HFFc6 (cell line): ENCODE data around the gene PML. TPM values are rescaled to one million over a fixed set of nuclear protein-coding genes. Genes with fewer than 3 reads are reported as not detected.

ENCODE experiments used
- DNase-seq: peaks from one replicate; pipeline ENCODE4 v3.0.0-alpha.2; 2018
- H3K27ac Mint-ChIP-seq: 2 replicates; pipeline ENCODE4 v1.8.0; 2020; ENCODE audit warnings: mild to moderate bottlenecking, mixed read lengths
- H3K27me3 Mint-ChIP-seq: 2 replicates; pipeline ENCODE4 v1.8.0; 2021; ENCODE audit warnings: mild to moderate bottlenecking, moderate library complexity, mixed read lengths; ENCODE audit not compliant: insufficient read depth
- H3K36me3 Mint-ChIP-seq: 2 replicates; pipeline ENCODE4 v1.8.0; 2021; ENCODE audit warnings: low read depth, mixed read lengths
- H3K4me1 Mint-ChIP-seq: 2 replicates; pipeline ENCODE4 v1.8.0; 2020; ENCODE audit warnings: low read depth, mixed read lengths
- H3K4me3 Mint-ChIP-seq: 2 replicates; pipeline ENCODE4 v1.8.0; 2020; ENCODE audit warnings: mild to moderate bottlenecking, moderate library complexity, mixed read lengths
- H3K9me3 Mint-ChIP-seq: 2 replicates; pipeline ENCODE4 v1.8.0; 2020; ENCODE audit warnings: mild to moderate bottlenecking, mixed read lengths
- CTCF ChIP-seq: fragments of 200-600 bp; sonication (generic); IDR thresholded peaks from 2 replicates; pipeline ENCODE4 v1.5.0; 2021; ENCODE audit warnings: antibody characterized with exemption, mild to moderate bottlenecking
- total RNA-seq, 6 experiments: library from RNA; stranded (reverse); fragmentation: NEBNext Ultra II Directional; extraction: Animal tissue kit (Norgen Biotek cat#: 25700); gene quantifications; 2 replicates in 1 of 6; 3 replicates in 5 of 6; pipeline ENCODE4 v1.2.3, GENCODE V29; 2021

Gene PML
- total RNA-seq, 6 experiments from 2014 or later, result 45.2 to 51.8 (median 47.5) TPM

- TF ChIP-seq CTCF, result peak; percentile 26
- peak overlapping the region; percentile 94 for H3K27ac Mint-ChIP-seq
- peaks cover 4% of the 10 kb centered on the region for H3K27me3 Mint-ChIP-seq
- H3K36me3 Mint-ChIP-seq, result peaks cover 25% of the 10 kb centered on the region
- peak overlapping the region; percentile 78 for H3K4me3 Mint-ChIP-seq
- H3K9me3 Mint-ChIP-seq, result peaks cover 5% of the 10 kb centered on the region
- peaks cover 62% of the 10 kb centered on the region for H3K4me1 Mint-ChIP-seq
- peak; percentile 93 for DNase-seq
Observed at GRCh38 chr15:74040109-74040850, 45.8 kb downstream of the PML start.

GRCh38 chr15:74041311-74041756 is 46.8 kb downstream of the PML start:
- Mint-ChIP-seq H3K4me3 (no peak overlapping the region), H3K4me1 (peaks cover 62% of the 10 kb centered on the region), H3K9me3 (peaks cover 5% of the 10 kb centered on the region), H3K27me3 (peaks cover 4% of the 10 kb centered on the region), H3K36me3 (peaks cover 25% of the 10 kb centered on the region), H3K27ac (peak overlapping the region; percentile 94)
- no peak for DNase-seq
- no peak for TF ChIP-seq CTCF

- peaks cover 5% of the 10 kb centered on the region for H3K9me3 Mint-ChIP-seq
- H3K4me1 Mint-ChIP-seq, result peaks cover 58% of the 10 kb centered on the region
- peak overlapping the region; percentile 43 for H3K27ac Mint-ChIP-seq
- peaks cover 21% of the 10 kb centered on the region for H3K36me3 Mint-ChIP-seq
- peaks cover 4% of the 10 kb centered on the region for H3K27me3 Mint-ChIP-seq
- DNase-seq, result no peak
- TF ChIP-seq CTCF, result no peak
- H3K4me3 Mint-ChIP-seq, result no peak overlapping the region
Observed at GRCh38 chr15:74041777-74042435, 47.4 kb downstream of the PML start.

DNA sequence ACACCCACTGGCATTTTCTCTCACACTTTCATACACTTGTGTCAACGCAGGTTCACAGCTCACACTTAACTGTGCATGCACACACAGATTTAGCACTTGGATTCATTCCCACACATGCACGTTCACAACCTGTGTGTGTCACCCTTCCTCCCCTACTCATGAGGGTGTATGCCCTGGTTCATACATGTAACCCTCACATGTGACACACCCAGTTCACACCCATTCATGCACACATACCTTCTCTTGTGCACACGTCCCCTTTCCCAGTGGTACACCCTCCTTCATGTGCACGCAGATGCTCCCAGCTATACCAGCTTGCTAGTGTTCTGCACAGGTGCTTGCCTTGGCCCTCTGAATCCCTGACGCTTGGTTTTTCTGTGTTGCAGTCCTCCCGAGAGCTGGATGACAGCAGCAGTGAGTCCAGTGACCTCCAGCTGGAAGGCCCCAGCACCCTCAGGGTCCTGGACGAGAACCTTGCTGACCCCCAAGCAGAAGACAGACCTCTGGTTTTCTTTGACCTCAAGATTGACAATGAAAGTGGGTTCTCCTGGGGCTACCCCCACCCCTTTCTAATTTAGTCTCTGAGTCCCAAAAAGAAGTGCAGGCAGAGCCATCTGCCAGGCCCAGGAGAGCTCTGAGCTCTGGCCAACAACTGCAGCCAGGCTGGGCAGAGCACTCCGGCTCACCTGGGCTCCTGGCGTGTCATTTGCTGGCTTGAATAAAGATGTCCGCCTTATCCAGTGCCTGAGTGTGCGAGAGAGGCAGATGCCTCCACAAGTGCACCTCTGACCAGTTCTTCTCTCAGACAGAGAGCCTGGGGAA is 48.3 kb downstream of the PML start:
- no peak overlapping the region for H3K4me3 Mint-ChIP-seq
- TF ChIP-seq CTCF, result no peak
- peaks cover 48% of the 10 kb centered on the region for H3K4me1 Mint-ChIP-seq
- H3K27me3 Mint-ChIP-seq, result peaks cover 6% of the 10 kb centered on the region
- H3K36me3 Mint-ChIP-seq, result peaks cover 20% of the 10 kb centered on the region
- H3K27ac Mint-ChIP-seq, result no peak overlapping the region; the same call in 1 of the 2 replicates
- no peak for DNase-seq
- peaks cover 5% of the 10 kb centered on the region for H3K9me3 Mint-ChIP-seq

GRCh38 chr15:74043425-74044266 is 49.1 kb downstream of the PML start:
- Mint-ChIP-seq H3K27me3 (peaks cover 6% of the 10 kb centered on the region), H3K4me1 (peaks cover 45% of the 10 kb centered on the region), H3K27ac (no peak overlapping the region), H3K9me3 (peaks cover 5% of the 10 kb centered on the region), H3K4me3 (no peak overlapping the region), H3K36me3 (peaks cover 20% of the 10 kb centered on the region)
- TF ChIP-seq CTCF, result no peak
- DNase-seq, result no peak
